ENCODE measurements around the gene GMFB. TPM values are rescaled to one million over a fixed set of nuclear protein-coding genes. Genes with fewer than 3 reads are reported as not detected.

Gene GMFB
- total and polyA plus RNA-seq, 7 experiments from 2014 or later, result 10.6 to 39.9 (median 34.1) TPM

DNA sequence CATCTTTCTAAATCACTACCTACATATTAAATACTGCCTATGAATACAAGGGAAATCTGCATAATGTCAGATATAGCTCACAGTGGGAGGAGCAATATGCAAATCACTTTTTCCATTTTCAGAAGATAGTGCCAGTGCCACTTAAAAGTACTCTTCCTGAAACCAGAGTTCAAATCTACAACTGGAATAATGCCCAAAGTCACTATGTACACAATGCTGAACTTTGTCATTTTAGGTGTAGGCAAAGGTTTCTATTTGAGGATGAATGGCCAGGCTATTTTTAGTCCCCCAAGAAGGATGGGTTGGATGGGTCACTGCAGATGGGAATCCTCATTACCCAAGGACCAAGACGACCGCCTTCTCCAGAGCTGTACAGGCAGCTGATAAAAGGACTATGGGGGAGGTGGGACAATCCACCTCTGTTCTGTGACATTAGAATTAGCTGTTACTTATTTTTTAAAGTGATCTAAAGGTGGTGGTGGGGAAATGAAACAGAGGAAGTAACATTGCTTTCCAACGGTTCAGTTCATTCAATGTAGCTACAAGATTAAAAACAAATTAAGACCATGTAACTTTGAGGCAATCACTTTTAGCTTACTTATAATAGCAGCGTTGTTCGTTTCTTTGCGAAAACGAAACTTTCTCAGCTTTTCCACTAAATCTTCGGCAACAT is 5.6 kb downstream of the GMFB start:
- no peaks in the 10 kb centered on the region for H3K27me3 Mint-ChIP-seq
- no peak for ATAC-seq
- ChIA-PET POLR2A (interaction anchor here (0.7 to 1.0 kb wide), 2 partner anchors 9 to 85 kb away, joined by 3 to 4 read pairs; no protein-coding TSS in a partner anchor), CTCF (interaction anchor here (0.7 kb wide), 1 partner anchor 41 kb away, joined by 3 read pairs; no protein-coding TSS in a partner anchor)
- intact Hi-C loops (cut with micrococcal nuclease), result loop anchor here in 1 of 2 donors (10.0 kb wide), 1 partner anchor 422 kb away; the partner anchor contains the start of gene GCH1
- Histone ChIP-seq H3K36me3 (ENCODE audit: control insufficient read depth in 2 of 3, insufficient read depth in 3 of 3, low read length in 3 of 3) (peaks cover 0 to 24% (median 9%) of the 10 kb centered on the region in 3 experiments), H3K4me1 (ENCODE audit: control insufficient read depth in 2 of 2, insufficient read depth in 2 of 2, low read length in 2 of 2) (peaks cover 8 to 11% of the 10 kb centered on the region in 2 donors), H3K27me3 (ENCODE audit: control insufficient read depth in 2 of 2, insufficient read depth in 2 of 2, low read length in 2 of 2) (no peaks in the 10 kb centered on the region), H3K9me3 (ENCODE audit: control insufficient read depth in 2 of 3, low read length in 3 of 3) (no peaks in the 10 kb centered on the region), H3K27ac (ENCODE audit: low read depth, low read length) (no peak overlapping the region), H3K4me3 (ENCODE audit: low read length) (no peak overlapping the region)
- no peaks in the 10 kb centered on the region for H3K9me3 Mint-ChIP-seq
- no peak for DNase-seq
- H3K36me3 Mint-ChIP-seq, result peaks cover 8 to 27% (median 8%) of the 10 kb centered on the region in 5 donors
- no peak overlapping the region for H3K4me3 Mint-ChIP-seq
- peak overlapping the region in 5 of 9 donors; percentile 15 to 87 (median 44) for H3K27ac Mint-ChIP-seq
- H3K4me1 Mint-ChIP-seq, result peaks cover 45 to 59% (median 52%) of the 10 kb centered on the region in 7 donors

DNA sequence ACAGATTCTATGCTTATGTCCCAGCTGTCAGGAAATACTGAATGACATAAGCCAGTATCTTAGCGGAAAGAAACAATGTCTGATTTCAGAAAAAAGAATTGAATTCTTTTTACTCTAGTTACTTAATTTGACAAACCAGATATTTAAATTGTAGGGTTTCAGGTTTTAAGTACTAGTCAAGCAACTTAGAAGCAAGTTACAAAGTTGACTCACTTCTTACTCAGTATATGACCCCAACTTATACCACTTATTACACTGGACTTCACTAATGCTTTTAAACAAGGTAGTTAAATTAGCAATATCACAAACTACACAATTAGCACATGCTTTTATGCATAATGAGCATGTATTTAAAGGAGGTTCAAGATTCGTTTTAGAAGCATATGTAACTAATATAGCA is 7.1 kb downstream of the GMFB start:
- POLR2A ChIA-PET, result no interaction called here
- no peak overlapping the region for H3K4me3 Mint-ChIP-seq
- H3K4me1 ChIP-seq (ENCODE audit: control insufficient read depth in 2 of 2, insufficient read depth in 2 of 2, low read length in 2 of 2), result peaks cover 0 to 3% of the 10 kb centered on the region in 2 donors
- CTCF ChIA-PET, result interaction anchor here (0.6 kb wide), 1 partner anchor 252 kb away, joined by 4 read pairs; no protein-coding TSS in a partner anchor
- H3K27ac ChIP-seq (ENCODE audit: low read depth, low read length), result no peak overlapping the region
- intact Hi-C loops (cut with micrococcal nuclease), result loop anchor here in 1 of 2 donors (10.0 kb wide), 1 partner anchor 423 kb away; the partner anchor contains the start of gene GCH1
- H3K4me1 Mint-ChIP-seq, result peaks cover 32 to 44% (median 36%) of the 10 kb centered on the region in 7 donors
- no peaks in the 10 kb centered on the region for H3K27me3 Mint-ChIP-seq
- H3K9me3 ChIP-seq (ENCODE audit: control insufficient read depth in 2 of 3, low read length in 3 of 3), result no peaks in the 10 kb centered on the region
- H3K27me3 ChIP-seq (ENCODE audit: control insufficient read depth in 2 of 2, insufficient read depth in 2 of 2, low read length in 2 of 2), result no peaks in the 10 kb centered on the region
- peaks cover 0 to 33% (median 9%) of the 10 kb centered on the region in 3 experiments for H3K36me3 ChIP-seq (ENCODE audit: control insufficient read depth in 2 of 3, insufficient read depth in 3 of 3, low read length in 3 of 3)
- H3K9me3 Mint-ChIP-seq, result no peaks in the 10 kb centered on the region
- no peak overlapping the region for H3K27ac Mint-ChIP-seq
- no peak for DNase-seq
- no peak overlapping the region for H3K4me3 ChIP-seq (ENCODE audit: low read length)
- ATAC-seq, result no peak
- H3K36me3 Mint-ChIP-seq, result peaks cover 8 to 25% (median 14%) of the 10 kb centered on the region in 5 donors

DNA sequence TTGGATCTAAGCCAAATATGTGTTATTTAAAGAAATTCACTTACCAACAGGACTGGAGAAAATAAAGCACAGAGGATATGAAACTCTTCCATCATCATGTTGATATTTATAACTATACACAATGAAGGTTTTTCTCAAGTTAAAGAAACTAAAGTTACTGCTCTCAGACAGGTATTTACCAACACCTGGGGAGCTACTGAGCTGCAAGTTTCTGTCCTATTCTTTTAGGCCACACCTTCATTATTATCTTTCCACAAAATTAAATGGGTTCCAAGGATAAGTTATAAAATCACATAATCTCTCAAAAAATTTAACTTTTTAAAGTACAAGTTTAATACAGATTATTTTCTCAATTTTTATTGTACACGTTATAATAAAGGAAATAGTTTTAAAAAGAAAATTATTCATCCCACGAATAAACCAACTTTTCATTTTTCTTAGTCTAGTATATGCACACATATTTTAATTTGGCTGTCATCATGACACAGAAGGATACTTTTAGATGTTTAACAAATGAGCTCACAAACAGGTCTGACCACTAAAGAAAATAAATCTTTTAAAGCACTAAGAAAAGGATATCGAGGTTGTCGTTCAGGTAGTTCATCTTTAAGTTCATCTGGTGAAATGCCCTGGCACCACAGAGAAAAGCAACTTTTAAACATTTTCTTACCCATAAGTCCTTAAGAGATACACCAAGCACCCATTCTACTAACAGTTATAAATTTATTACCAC is 7.8 kb downstream of the GMFB start:
- Histone ChIP-seq H3K4me3 (ENCODE audit: low read length) (no peak overlapping the region), H3K27ac (ENCODE audit: low read depth, low read length) (no peak overlapping the region), H3K9me3 (ENCODE audit: control insufficient read depth in 2 of 3, low read length in 3 of 3) (no peaks in the 10 kb centered on the region), H3K36me3 (ENCODE audit: control insufficient read depth in 2 of 3, insufficient read depth in 3 of 3, low read length in 3 of 3) (peaks cover 0 to 33% (median 9%) of the 10 kb centered on the region in 3 experiments), H3K27me3 (ENCODE audit: control insufficient read depth in 2 of 2, insufficient read depth in 2 of 2, low read length in 2 of 2) (no peaks in the 10 kb centered on the region), H3K4me1 (ENCODE audit: control insufficient read depth in 2 of 2, insufficient read depth in 2 of 2, low read length in 2 of 2) (peaks cover 0 to 3% of the 10 kb centered on the region in 2 donors)
- ATAC-seq, result no peak
- H3K27me3 Mint-ChIP-seq, result no peaks in the 10 kb centered on the region
- H3K36me3 Mint-ChIP-seq, result peaks cover 8 to 26% (median 18%) of the 10 kb centered on the region in 5 donors
- peaks cover 0 to 1% (median 0%) of the 10 kb centered on the region in 11 donors for H3K9me3 Mint-ChIP-seq
- ChIA-PET POLR2A (no interaction called here), CTCF (interaction anchor here (0.6 kb wide), 1 partner anchor 251 kb away, joined by 4 read pairs; no protein-coding TSS in a partner anchor)
- no peak overlapping the region for H3K27ac Mint-ChIP-seq
- intact Hi-C loops (cut with micrococcal nuclease), result loop anchor here in 1 of 2 donors (10.0 kb wide), 1 partner anchor 424 kb away; the partner anchor contains the start of gene GCH1
- H3K4me1 Mint-ChIP-seq, result peaks cover 25 to 37% (median 29%) of the 10 kb centered on the region in 7 donors
- H3K4me3 Mint-ChIP-seq, result no peak overlapping the region
- DNase-seq, result no peak

DNA sequence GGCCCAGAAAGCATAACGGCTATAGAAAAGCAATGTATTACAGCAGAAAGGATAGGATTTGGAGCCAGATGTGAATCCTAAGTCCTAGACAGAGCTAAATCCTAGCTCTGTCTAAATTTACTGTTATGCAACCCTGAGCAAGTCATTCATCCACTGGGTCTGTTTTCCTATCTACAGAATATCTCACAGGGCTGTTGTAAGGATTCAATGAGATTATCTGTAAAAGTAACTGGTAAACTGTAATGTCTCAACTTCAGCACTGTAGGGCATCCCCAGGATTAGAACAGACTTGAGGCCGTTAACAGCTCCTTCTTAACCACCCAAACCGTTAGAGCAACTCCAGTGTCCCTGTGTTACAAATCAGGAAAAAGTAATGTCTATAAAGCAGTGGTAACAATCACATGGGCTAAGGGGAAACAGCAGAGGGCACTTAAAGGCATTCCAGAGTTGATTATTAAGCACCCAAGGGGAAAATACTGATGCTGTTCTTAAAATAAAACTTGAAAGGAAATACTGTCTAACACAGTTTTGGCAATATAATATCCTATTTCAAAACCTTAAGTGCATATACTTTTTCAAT is 10.1 kb downstream of the GMFB start:
- peaks cover 10 to 36% (median 26%) of the 10 kb centered on the region in 5 donors for H3K36me3 Mint-ChIP-seq
- H3K27ac ChIP-seq (ENCODE audit: low read depth, low read length), result no peak overlapping the region

DNA sequence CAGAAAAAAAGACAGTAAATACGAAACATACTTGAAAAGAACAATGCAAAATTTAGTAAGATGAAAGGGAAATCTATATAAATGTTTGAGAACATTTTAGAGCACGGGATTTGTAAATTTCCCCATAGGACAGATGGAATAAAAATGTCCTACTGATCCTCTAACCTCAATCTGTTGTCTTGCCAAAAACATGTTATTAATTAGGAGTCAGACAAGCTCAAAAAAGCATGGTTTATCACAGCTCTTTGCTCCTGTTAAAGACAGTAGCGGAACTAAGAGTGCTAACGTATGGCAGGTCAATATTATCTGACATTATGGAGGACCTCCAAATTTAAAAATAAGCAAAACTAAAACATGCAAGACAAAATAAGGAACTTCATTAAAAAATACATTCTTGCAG is 12.9 kb downstream of the GMFB start:
- ATAC-seq, result no peak
- Histone ChIP-seq H3K27ac (ENCODE audit: low read depth, low read length) (no peak overlapping the region), H3K9me3 (ENCODE audit: control insufficient read depth in 2 of 3, low read length in 3 of 3) (no peaks in the 10 kb centered on the region), H3K36me3 (ENCODE audit: control insufficient read depth in 2 of 3, insufficient read depth in 3 of 3, low read length in 3 of 3) (peaks cover 0 to 23% (median 0%) of the 10 kb centered on the region in 3 experiments), H3K27me3 (ENCODE audit: control insufficient read depth in 2 of 2, insufficient read depth in 2 of 2, low read length in 2 of 2) (no peaks in the 10 kb centered on the region), H3K4me3 (ENCODE audit: low read length) (no peak overlapping the region), H3K4me1 (ENCODE audit: control insufficient read depth in 2 of 2, insufficient read depth in 2 of 2, low read length in 2 of 2) (no peaks in the 10 kb centered on the region)
- no peaks in the 10 kb centered on the region for H3K27me3 Mint-ChIP-seq
- peaks cover 4 to 43% (median 18%) of the 10 kb centered on the region in 5 donors for H3K36me3 Mint-ChIP-seq
- H3K9me3 Mint-ChIP-seq, result peaks cover 0 to 1% (median 0%) of the 10 kb centered on the region in 11 donors
- H3K4me1 Mint-ChIP-seq, result no peaks in the 10 kb centered on the region
- H3K4me3 Mint-ChIP-seq, result no peak overlapping the region
- intact Hi-C loops (cut with micrococcal nuclease), result no loop called here
- CTCF ChIA-PET, result no interaction called here
- POLR2A ChIA-PET, result no interaction called here
- DNase-seq, result no peak
- H3K27ac Mint-ChIP-seq, result peak overlapping the region in 2 of 9 donors; percentile 34 to 61

More for the DNA sequence above, 10.1 kb downstream of the GMFB start:
- no peak for ATAC-seq
- CTCF ChIA-PET, result no interaction called here
- no peak overlapping the region for H3K4me3 Mint-ChIP-seq
- peaks cover 0 to 1% (median 0%) of the 10 kb centered on the region in 11 donors for H3K9me3 Mint-ChIP-seq
- Histone ChIP-seq H3K4me3 (ENCODE audit: low read length) (no peak overlapping the region), H3K27me3 (ENCODE audit: control insufficient read depth in 2 of 2, insufficient read depth in 2 of 2, low read length in 2 of 2) (no peaks in the 10 kb centered on the region), H3K36me3 (ENCODE audit: control insufficient read depth in 2 of 3, insufficient read depth in 3 of 3, low read length in 3 of 3) (peaks cover 0 to 32% (median 9%) of the 10 kb centered on the region in 3 experiments), H3K9me3 (ENCODE audit: control insufficient read depth in 2 of 3, low read length in 3 of 3) (no peaks in the 10 kb centered on the region), H3K4me1 (ENCODE audit: control insufficient read depth in 2 of 2, insufficient read depth in 2 of 2, low read length in 2 of 2) (peaks cover 0 to 3% of the 10 kb centered on the region in 2 donors)
- POLR2A ChIA-PET, result interaction anchor here (0.8 to 1.0 kb wide), 2 partner anchors 11 to 31 kb away, joined by 3 read pairs; partner anchors contain the start of gene CGRRF1
- H3K27ac Mint-ChIP-seq, result no peak overlapping the region
- intact Hi-C loops (cut with micrococcal nuclease), result no loop called here
- DNase-seq, result no peak
- peaks cover 7 to 15% (median 8%) of the 10 kb centered on the region in 7 donors for H3K4me1 Mint-ChIP-seq
- no peaks in the 10 kb centered on the region for H3K27me3 Mint-ChIP-seq

DNA sequence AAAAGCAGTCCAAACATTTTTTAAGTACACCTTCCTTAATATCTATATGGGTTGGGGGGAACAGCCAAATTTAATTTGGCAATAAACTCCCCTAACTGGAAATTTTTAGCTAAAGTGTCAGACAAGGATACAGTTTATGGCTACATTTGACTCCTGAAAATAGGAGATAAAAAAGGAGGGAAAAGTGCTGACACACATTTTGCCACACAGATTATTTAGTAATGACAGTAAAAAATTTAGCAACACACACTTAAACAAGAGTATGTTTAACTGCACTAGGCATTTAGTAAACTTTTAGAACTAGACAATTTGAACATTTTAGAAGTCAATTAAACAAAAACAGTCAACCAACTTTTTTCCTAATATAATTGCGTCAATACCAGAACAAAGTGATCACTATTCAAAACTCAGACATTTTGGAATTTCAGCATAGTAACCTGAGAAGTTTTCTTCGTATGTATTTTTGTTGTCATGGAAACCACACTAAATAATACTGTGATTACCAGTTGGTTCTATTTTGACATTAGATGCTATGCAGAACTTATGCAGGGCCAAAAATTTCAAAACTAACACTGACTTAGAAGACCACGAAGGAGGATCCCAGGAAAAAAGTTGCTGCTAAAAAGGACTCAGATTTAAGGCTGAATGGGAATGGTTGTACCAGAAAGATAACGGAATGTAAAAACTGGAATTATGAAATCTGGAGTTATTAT is 13.4 kb downstream of the GMFB start:
- Histone ChIP-seq H3K36me3 (ENCODE audit: control insufficient read depth in 2 of 3, insufficient read depth in 3 of 3, low read length in 3 of 3) (peaks cover 0 to 20% (median 0%) of the 10 kb centered on the region in 3 experiments), H3K27ac (ENCODE audit: low read depth, low read length) (no peak overlapping the region), H3K27me3 (ENCODE audit: control insufficient read depth in 2 of 2, insufficient read depth in 2 of 2, low read length in 2 of 2) (no peaks in the 10 kb centered on the region), H3K4me3 (ENCODE audit: low read length) (no peak overlapping the region), H3K4me1 (ENCODE audit: control insufficient read depth in 2 of 2, insufficient read depth in 2 of 2, low read length in 2 of 2) (no peaks in the 10 kb centered on the region), H3K9me3 (ENCODE audit: control insufficient read depth in 2 of 3, low read length in 3 of 3) (no peaks in the 10 kb centered on the region)
- H3K9me3 Mint-ChIP-seq, result peaks cover 0 to 1% (median 0%) of the 10 kb centered on the region in 11 donors
- ChIA-PET CTCF (no interaction called here), POLR2A (no interaction called here)
- ATAC-seq (no peak), DNase-seq (no peak)
- H3K36me3 Mint-ChIP-seq, result peaks cover 4 to 45% (median 17%) of the 10 kb centered on the region in 5 donors
- no peak overlapping the region for H3K4me3 Mint-ChIP-seq
- intact Hi-C loops (cut with micrococcal nuclease), result no loop called here
- peak overlapping the region in 3 of 9 donors; percentile 34 to 61 (median 46) for H3K27ac Mint-ChIP-seq
- no peaks in the 10 kb centered on the region for H3K27me3 Mint-ChIP-seq
- no peaks in the 10 kb centered on the region for H3K4me1 Mint-ChIP-seq

Data from naive thymus-derived CD4-positive, alpha-beta T cell (primary cell).